Natural killer cell (primary cell): ENCODE data around the gene NKX1-2. TPM values are rescaled to one million over a fixed set of nuclear protein-coding genes. Genes with fewer than 3 reads are reported as not detected.

Experiments used
- ATAC-seq, 3 donors: fragments of 150-1000 bp in 2 of 3; fragments of 200-7000 bp in 1 of 3; cut with Tn5 transposase; 1 replicate in 1 of 3; 2 replicates in 2 of 3; pipeline ENCODE4 v1.10.0; 2021; ENCODE audit warnings: mild to moderate bottlenecking in 2 of 3, moderate library complexity in 2 of 3
- DNase-seq, 2 donors: peaks; one replicate each; pipeline versions ENCODE4 v3.0.0 to v3.0.0-alpha.2; 2013 to 2021; ENCODE audit warnings: mixed read lengths in 1 of 2
- H3K27ac ChIP-seq: one replicate; pipeline ENCODE4 v1.5.1; 2013; ENCODE audit warnings: mild to moderate bottlenecking, low read length
- H3K27me3 ChIP-seq: one replicate; pipeline ENCODE4 v1.6.1; 2013; ENCODE audit warnings: low read length; ENCODE audit not compliant: control insufficient read depth, insufficient read depth
- H3K36me3 ChIP-seq: one replicate; pipeline ENCODE4 v1.6.1; 2013; ENCODE audit warnings: low read length; ENCODE audit not compliant: control insufficient read depth, insufficient read depth
- H3K4me1 ChIP-seq: one replicate; pipeline ENCODE4 v1.6.1; 2013; ENCODE audit warnings: low read length; ENCODE audit not compliant: control insufficient read depth, insufficient read depth
- H3K4me3 ChIP-seq: one replicate; pipeline ENCODE4 v1.5.1; 2013; ENCODE audit warnings: low read length
- H3K9me3 ChIP-seq: one replicate; pipeline ENCODE4 v1.6.1; 2013; ENCODE audit warnings: low read length; ENCODE audit not compliant: control insufficient read depth, insufficient read depth
- H3K27ac Mint-ChIP-seq, 2 donors: one replicate each; pipeline ENCODE4 v1.8.0; 2022; ENCODE audit warnings: mild to moderate bottlenecking in 2 of 2, mixed read lengths in 2 of 2, moderate library complexity in 1 of 2
- H3K27me3 Mint-ChIP-seq, 2 donors: one replicate each; pipeline ENCODE4 v1.8.0; 2022; ENCODE audit warnings: low read depth in 2 of 2, mixed read lengths in 2 of 2
- H3K36me3 Mint-ChIP-seq: one replicate; pipeline ENCODE4 v1.8.0; 2022; ENCODE audit warnings: mixed read lengths
- H3K4me1 Mint-ChIP-seq, 2 donors: one replicate each; pipeline ENCODE4 v1.8.0; 2022; ENCODE audit warnings: mixed read lengths in 2 of 2
- H3K4me3 Mint-ChIP-seq: one replicate; pipeline ENCODE4 v1.8.0; 2022; ENCODE audit warnings: mild to moderate bottlenecking, moderate library complexity, mixed read lengths
- H3K9me3 Mint-ChIP-seq, 2 donors: one replicate each; pipeline ENCODE4 v1.8.0; 2022; ENCODE audit warnings: mixed read lengths in 2 of 2
- CTCF ChIP-seq: fragments of 200-600 bp; IDR thresholded peaks from one replicate; pipeline ENCODE4 v1.8.0; 2022; ENCODE audit warnings: antibody characterized with exemption
- WGBS: methylation state at CpG from one replicate; pipeline ENCODE4 v1.1.7; 2013; ENCODE audit warnings: missing lambda C conversion rate; ENCODE audit not compliant: insufficient coverage; 5-methylcytosine and 5-hydroxymethylcytosine counted together
- intact Hi-C: fragments of 100-400 bp; cut with micrococcal nuclease; formaldehyde crosslinking; loops from one replicate; pipeline ENCODE4 v1.14.2; 2022
- total RNA-seq, 4 donors: library from RNA; stranded (reverse); fragments of 120-200 nt in 1 of 4; gene quantifications; one replicate each; pipeline versions ENCODE4 v1.2.3 to v1.2.4, GENCODE V29; 2013 to 2022

The NKX1-2 gene
- total RNA-seq = not detected
- not detected for total RNA-seq (2013)

GRCh38 chr10:124450012-124450782 is at the start of gene NKX1-2:
Gene NKX1-2, minus strand, starts transcription at chr10:124450035. Its CDS starts 92 bp downstream, at chr10:124449943.
- Histone ChIP-seq H3K27ac (no peak within 1 kb of the TSS), H3K27me3 (peaks cover 34% of the 10 kb centered on the region), H3K4me1 (peaks cover 6% of the 10 kb centered on the region), H3K9me3 (no peaks in the 10 kb centered on the region), H3K36me3 (no peaks in the 10 kb centered on the region), H3K4me3 (no peak within 1 kb of the TSS)
- ATAC-seq (no peak), DNase-seq (no peak)
- no peak for TF ChIP-seq CTCF
- H3K4me1 Mint-ChIP-seq = peaks cover 0 to 8% of the 10 kb centered on the region in 2 donors
- H3K9me3 Mint-ChIP-seq = no peaks in the 10 kb centered on the region
- no peak within 1 kb of the TSS for H3K27ac Mint-ChIP-seq
- peaks cover 63 to 74% of the 10 kb centered on the region in 2 donors for H3K27me3 Mint-ChIP-seq
- intact Hi-C loops = no loop called here
- WGBS = 1% methylated on average over 57 of the region's 57 CpGs
- no peaks in the 10 kb centered on the region for H3K36me3 Mint-ChIP-seq
- no peak within 1 kb of the TSS for H3K4me3 Mint-ChIP-seq

GRCh38 chr10:124498056-124498455 is 48.2 kb upstream of the NKX1-2 start:
- DNase-seq (no peak), ATAC-seq (no peak)
- TF ChIP-seq CTCF = no peak
- peaks cover 0 to 10% of the 10 kb centered on the region in 2 donors for H3K4me1 Mint-ChIP-seq
- 92% methylated on average over 8 of the region's 8 CpGs for WGBS
- Histone ChIP-seq H3K9me3 (no peaks in the 10 kb centered on the region), H3K36me3 (no peaks in the 10 kb centered on the region), H3K27ac (no peak overlapping the region), H3K4me1 (peaks cover 5% of the 10 kb centered on the region), H3K27me3 (no peaks in the 10 kb centered on the region), H3K4me3 (no peak overlapping the region)
- H3K36me3 Mint-ChIP-seq = no peaks in the 10 kb centered on the region
- H3K9me3 Mint-ChIP-seq = peaks cover 0 to 3% of the 10 kb centered on the region in 2 donors
- no peak overlapping the region for H3K27ac Mint-ChIP-seq
- H3K27me3 Mint-ChIP-seq = no peaks in the 10 kb centered on the region
- no peak overlapping the region for H3K4me3 Mint-ChIP-seq
- intact Hi-C loops = no loop called here

- WGBS = 95% methylated on average over 15 of the region's 15 CpGs
- H3K36me3 Mint-ChIP-seq = no peaks in the 10 kb centered on the region
- H3K27ac ChIP-seq = no peak overlapping the region
- DNase-seq (no peak), ATAC-seq (no peak)
- H3K9me3 Mint-ChIP-seq = peaks cover 0 to 3% of the 10 kb centered on the region in 2 donors
- H3K4me1 Mint-ChIP-seq = peaks cover 0 to 10% of the 10 kb centered on the region in 2 donors
- H3K27me3 ChIP-seq = no peaks in the 10 kb centered on the region
- TF ChIP-seq CTCF = no peak
- H3K27me3 Mint-ChIP-seq = no peaks in the 10 kb centered on the region
- H3K27ac Mint-ChIP-seq = no peak overlapping the region
- no peaks in the 10 kb centered on the region for H3K36me3 ChIP-seq
- H3K4me3 ChIP-seq = no peak overlapping the region
- H3K4me3 Mint-ChIP-seq = no peak overlapping the region
- peaks cover 5% of the 10 kb centered on the region for H3K4me1 ChIP-seq
- intact Hi-C loops = no loop called here
- no peaks in the 10 kb centered on the region for H3K9me3 ChIP-seq
Observed at GRCh38 chr10:124497196-124497881, 47.5 kb upstream of the NKX1-2 start.
